Keratinocyte (primary cell): Measurements from ENCODE around the gene TRIM67.

ENCODE experiments used
- CTCF ChIP-seq, 3 experiments: IDR thresholded peaks in 1 of 3; conservative IDR thresholded peaks in 1 of 3; optimal IDR thresholded peaks in 1 of 3; 2 replicates in 2 of 3; 3 replicates in 1 of 3; pipeline versions ENCODE3 to v1.5.1; 2011; ENCODE audit warnings: low read length in 3 of 3, mild to moderate bottlenecking in 3 of 3, moderate library complexity in 2 of 3, control low read depth in 1 of 3, inconsistent platforms in 1 of 3; ENCODE audit not compliant: insufficient read depth in 2 of 3; ENCODE audit errors: extremely low read depth in 1 of 3
- EZH2 ChIP-seq: IDR thresholded peaks from one replicate; pipeline ENCODE4 v1.6.1; 2012; ENCODE audit warnings: inconsistent platforms, mild to moderate bottlenecking, low read length, moderate library complexity

GRCh38 chr1:231157311-231157710 is 4.5 kb upstream of the TRIM67 start:
- no peak for TF ChIP-seq CTCF (optimal IDR thresholded peaks at IDR 0.05 in 1 of 3, IDR thresholded peaks at IDR 0.05 in 1 of 3, conservative IDR thresholded peaks at IDR 0.05 in 1 of 3; ENCODE audit: extremely low read depth in 1 of 3, insufficient read depth in 2 of 3, low read length in 3 of 3)
- TF ChIP-seq EZH2, result no peak
